ENCODE measurements around the gene RNF32. TPM values are rescaled to one million over a fixed set of nuclear protein-coding genes. Genes with fewer than 3 reads are reported as not detected.

RNF32 gene
- 3.9 TPM for polyA plus RNA-seq

DNA sequence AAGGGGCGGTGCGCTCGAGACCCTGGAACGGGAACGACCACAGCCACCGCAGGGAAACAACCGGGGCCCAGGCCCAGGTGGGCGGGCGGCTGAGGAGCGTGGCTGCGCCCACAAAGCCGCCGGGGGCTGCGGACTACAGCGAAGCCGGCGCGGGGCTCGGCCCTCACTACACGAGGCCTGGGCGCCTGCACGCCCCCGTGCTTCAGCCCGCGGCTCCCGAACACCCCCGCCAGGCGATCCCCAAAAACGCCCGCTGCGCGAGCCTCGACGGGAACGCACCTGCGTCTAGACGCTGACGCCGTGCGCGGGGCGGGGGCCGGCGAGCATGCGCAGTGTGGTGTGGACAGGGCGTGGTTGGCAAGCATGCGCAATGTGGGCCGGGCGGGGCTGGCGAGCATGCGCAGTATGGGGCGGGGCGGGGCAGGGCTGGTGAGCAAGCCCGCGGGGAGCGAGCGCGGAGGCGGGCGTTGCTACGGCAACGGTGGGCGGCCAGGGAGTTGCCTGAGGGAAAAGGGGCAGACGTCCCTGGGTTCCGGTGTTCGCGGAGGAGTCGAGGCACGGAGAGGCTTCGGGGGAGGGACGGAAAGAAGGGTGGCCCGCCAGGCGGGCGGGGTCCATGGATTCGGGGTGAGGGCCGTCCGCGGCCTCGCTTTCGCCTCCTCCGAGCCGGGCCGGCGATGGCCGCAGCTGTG, at the start of gene RNF32:
TSS of gene RNF32 (plus strand) at position 518 of the 692 bp plus-strand sequence. CDS start 3,104 bp downstream, outside the sequence.
- Mint-ChIP-seq H3K36me3 (peaks cover 3% of the 10 kb centered on the region), H3K4me3 (peak within 1 kb of the TSS; percentile 84 to 97 (median 95)), H3K27ac (peak within 1 kb of the TSS; percentile 97 to 98 (median 98)), H3K9me3 (peaks cover 2 to 8% (median 4%) of the 10 kb centered on the region in 3 donors), H3K27me3 (no peaks in the 10 kb centered on the region), H3K4me1 (peaks cover 12 to 18% (median 15%) of the 10 kb centered on the region in 3 donors)

DNA sequence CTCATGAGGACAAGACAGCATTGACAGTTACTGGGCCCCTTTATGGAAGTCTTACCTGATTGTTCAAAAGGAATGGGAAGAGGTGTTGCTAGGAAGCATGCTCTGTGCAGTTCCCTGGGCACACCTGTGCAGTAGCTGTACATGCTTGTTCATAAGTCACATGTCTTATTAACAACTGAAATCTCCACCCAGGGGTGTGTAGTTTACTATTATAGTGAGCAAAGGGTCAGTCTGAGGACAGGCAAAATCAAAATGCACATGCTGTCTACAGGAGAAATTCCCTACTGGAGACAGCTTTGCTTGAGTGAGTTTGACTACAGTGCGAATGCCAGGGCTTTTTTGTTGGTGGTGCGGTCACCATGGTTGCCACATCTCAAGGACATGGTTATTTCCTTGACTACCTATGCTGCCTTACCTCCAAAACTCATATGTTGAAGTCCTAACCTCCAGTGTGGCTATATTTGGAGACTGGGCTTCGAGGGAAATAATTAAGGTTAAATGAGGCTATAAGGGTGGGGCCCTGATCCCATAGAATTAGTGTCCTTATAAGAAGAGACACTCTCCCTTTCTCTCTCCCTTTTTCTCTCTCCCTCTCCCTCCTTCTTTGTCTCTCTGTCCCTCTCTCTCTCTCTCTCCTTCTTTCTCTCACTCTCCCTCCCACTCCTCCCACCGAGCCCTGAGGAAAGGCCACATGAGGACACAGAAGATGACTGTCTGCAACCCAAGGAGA, 48.3 kb upstream of the RNF32 start:
- H3K9me3 Mint-ChIP-seq, result peaks cover 8 to 15% (median 15%) of the 10 kb centered on the region in 3 donors
- no peak overlapping the region for H3K4me3 Mint-ChIP-seq
- no peaks in the 10 kb centered on the region for H3K4me1 Mint-ChIP-seq
- H3K27ac Mint-ChIP-seq, result no peak overlapping the region
- peaks cover 8% of the 10 kb centered on the region for H3K36me3 Mint-ChIP-seq
- no peaks in the 10 kb centered on the region for H3K27me3 Mint-ChIP-seq

DNA sequence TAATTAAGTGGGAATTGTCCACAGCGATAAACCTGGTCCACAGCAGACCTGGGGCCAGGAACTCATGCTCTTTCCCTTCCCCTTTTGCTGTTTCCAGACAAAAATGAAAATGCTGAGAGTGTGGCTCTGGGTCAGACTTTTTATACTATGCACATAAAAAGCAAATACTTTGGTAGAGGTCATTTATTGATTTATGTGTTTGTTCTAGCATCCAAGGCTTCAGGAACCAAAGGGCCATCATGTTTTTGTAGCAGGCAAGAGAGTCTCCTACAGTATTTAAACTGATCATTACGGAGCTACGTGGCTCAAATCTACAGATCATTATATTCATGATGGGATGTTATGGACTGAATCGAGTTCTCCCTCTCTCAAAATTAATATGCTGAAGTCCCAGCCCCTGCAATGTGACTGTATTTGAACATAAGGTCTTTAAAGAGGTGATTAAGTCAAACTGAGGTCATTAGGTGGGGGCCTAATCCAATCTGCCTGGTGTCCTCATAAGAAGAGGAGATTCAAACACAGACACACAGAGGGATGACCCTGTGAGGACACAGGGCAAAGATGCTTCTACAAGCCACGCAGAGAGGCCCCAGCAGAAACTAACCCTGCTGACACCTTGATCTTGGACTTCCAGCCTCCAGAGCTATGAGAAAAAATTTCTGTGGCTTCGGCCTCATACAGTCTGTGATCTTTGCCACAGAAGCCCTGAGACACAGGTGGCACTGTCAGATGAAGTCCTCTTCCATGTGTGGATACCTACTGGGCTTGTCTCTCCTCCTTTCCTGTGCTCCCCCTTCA, 46.1 kb upstream of the RNF32 start:
- H3K9me3 Mint-ChIP-seq, result peaks cover 10 to 21% (median 15%) of the 10 kb centered on the region in 3 donors
- peaks cover 8% of the 10 kb centered on the region for H3K36me3 Mint-ChIP-seq
- H3K27ac Mint-ChIP-seq, result no peak overlapping the region
- H3K4me1 Mint-ChIP-seq, result no peaks in the 10 kb centered on the region
- H3K4me3 Mint-ChIP-seq, result no peak overlapping the region
- H3K27me3 Mint-ChIP-seq, result no peaks in the 10 kb centered on the region

DNA sequence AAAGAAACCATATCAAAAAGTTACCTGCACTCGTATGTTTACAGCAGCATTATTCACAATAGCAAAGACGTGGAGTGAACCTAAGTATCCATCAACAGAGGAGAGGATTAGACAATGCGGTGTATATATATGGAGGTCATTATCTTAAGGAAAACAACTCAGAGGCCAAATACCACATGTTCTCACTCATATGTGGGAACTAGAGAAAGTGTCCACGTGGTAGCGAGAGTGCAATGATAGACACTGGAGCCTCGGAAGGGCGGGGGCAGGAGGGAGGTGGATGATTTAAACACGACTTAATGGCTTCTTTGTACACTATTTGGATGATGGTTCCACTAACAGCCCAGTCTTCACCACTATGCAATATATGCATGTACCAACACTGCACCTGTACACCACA, 40.1 kb upstream of the RNF32 start:
- Mint-ChIP-seq H3K9me3 (peaks cover 2 to 6% (median 3%) of the 10 kb centered on the region in 3 donors), H3K4me1 (peaks cover 0 to 4% (median 0%) of the 10 kb centered on the region in 3 donors), H3K4me3 (no peak overlapping the region), H3K27me3 (peaks cover 4% of the 10 kb centered on the region), H3K27ac (no peak overlapping the region), H3K36me3 (peaks cover 5% of the 10 kb centered on the region)

DNA sequence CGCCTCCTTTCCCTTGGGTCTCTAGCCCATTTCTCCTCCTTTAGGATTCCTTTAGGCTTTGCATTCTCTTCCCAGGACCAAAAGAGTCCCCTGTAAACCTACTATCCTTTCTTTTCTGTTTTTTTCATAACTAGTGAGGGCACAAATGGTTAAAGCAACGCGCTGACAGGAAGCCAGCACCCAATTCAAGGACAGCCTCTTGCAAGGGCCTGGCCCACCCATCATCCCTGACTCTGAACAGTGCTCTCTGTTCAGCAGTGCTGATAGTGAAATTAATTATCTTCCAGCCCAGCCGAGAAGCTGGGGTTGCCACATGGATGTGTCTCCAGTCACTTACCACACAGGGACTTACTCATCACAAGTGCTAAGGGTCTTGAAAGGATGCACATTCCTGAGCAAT, 38.3 kb upstream of the RNF32 start:
- Mint-ChIP-seq H3K9me3 (peaks cover 2 to 6% (median 3%) of the 10 kb centered on the region in 3 donors), H3K4me1 (peaks cover 0 to 4% (median 0%) of the 10 kb centered on the region in 3 donors), H3K27me3 (peaks cover 7% of the 10 kb centered on the region), H3K36me3 (peaks cover 5% of the 10 kb centered on the region), H3K27ac (no peak overlapping the region), H3K4me3 (no peak overlapping the region)

DNA sequence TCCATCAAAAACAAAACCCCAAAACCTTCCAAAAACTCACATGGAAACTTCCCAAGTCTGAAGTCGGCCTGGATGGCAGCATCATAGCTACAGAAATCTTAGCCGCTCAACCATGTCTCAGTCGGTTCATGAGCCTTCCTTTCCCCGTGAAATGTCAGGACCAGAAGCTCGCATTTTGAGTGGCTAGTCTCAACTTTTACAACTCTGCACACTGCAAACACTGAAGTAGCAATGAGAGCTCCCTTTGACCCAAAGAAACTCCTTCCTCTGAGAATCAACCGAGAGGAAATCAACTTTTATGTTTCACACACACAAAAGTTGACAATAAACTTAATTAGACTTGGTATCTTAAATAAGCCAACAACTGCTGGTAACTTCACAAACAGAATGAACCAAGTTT, 37.6 kb upstream of the RNF32 start:
- Mint-ChIP-seq H3K4me1 (peaks cover 0 to 4% (median 0%) of the 10 kb centered on the region in 3 donors), H3K36me3 (peaks cover 5% of the 10 kb centered on the region), H3K4me3 (no peak overlapping the region), H3K27me3 (peaks cover 7% of the 10 kb centered on the region), H3K9me3 (peaks cover 2 to 3% (median 3%) of the 10 kb centered on the region in 3 donors), H3K27ac (no peak overlapping the region)

DNA sequence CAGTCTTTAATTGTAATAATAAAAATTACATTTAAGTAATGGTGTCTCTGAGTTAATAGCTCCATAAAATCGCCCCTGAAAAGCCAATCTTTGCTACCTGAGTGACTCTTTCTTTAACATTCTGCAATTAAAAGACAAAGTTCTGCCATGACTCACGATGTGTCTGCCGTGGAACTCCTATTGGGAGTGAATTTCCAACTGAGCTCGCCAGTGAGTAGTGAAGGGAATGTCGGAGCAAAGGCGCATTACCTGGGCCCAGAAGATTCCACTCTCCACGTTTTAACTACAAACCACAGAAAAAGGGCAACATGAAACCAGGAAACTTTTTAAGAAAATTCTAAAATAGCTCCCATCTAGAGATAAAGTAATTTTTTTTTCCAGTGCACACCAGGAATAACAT, 36.9 kb upstream of the RNF32 start:
- Mint-ChIP-seq H3K27ac (no peak overlapping the region), H3K4me3 (no peak overlapping the region), H3K27me3 (peaks cover 9% of the 10 kb centered on the region), H3K4me1 (peaks cover 0 to 5% (median under 1%) of the 10 kb centered on the region in 3 donors), H3K36me3 (peaks cover 5% of the 10 kb centered on the region), H3K9me3 (peaks cover 0 to 3% (median 2%) of the 10 kb centered on the region in 3 donors)

DNA sequence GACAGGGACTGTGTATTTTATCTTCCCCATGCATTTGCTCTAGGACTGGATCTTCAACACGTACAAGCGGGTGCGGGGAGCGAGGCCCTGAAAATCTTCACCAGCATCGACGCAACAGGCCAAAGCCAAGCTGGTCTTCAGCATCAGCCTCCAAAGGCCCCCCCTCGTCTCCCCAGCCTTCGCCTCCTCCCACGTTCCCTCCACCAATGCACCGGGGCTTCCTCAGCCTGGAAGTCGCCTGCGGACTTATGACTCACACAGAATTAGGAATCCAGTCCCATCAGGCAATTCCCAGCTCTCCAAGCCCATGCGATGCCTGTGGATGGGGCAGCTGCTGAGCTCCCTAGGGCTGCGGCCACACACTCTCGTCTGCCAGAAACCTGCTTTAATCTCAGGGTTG, 36.3 kb upstream of the RNF32 start:
- H3K9me3 Mint-ChIP-seq, result peaks cover 0 to 2% (median 0%) of the 10 kb centered on the region in 3 donors
- peaks cover 5% of the 10 kb centered on the region for H3K36me3 Mint-ChIP-seq
- H3K27me3 Mint-ChIP-seq, result peaks cover 12% of the 10 kb centered on the region
- H3K4me3 Mint-ChIP-seq, result no peak overlapping the region
- no peak overlapping the region for H3K27ac Mint-ChIP-seq
- peaks cover 0 to 8% (median 2%) of the 10 kb centered on the region in 3 donors for H3K4me1 Mint-ChIP-seq

DNA sequence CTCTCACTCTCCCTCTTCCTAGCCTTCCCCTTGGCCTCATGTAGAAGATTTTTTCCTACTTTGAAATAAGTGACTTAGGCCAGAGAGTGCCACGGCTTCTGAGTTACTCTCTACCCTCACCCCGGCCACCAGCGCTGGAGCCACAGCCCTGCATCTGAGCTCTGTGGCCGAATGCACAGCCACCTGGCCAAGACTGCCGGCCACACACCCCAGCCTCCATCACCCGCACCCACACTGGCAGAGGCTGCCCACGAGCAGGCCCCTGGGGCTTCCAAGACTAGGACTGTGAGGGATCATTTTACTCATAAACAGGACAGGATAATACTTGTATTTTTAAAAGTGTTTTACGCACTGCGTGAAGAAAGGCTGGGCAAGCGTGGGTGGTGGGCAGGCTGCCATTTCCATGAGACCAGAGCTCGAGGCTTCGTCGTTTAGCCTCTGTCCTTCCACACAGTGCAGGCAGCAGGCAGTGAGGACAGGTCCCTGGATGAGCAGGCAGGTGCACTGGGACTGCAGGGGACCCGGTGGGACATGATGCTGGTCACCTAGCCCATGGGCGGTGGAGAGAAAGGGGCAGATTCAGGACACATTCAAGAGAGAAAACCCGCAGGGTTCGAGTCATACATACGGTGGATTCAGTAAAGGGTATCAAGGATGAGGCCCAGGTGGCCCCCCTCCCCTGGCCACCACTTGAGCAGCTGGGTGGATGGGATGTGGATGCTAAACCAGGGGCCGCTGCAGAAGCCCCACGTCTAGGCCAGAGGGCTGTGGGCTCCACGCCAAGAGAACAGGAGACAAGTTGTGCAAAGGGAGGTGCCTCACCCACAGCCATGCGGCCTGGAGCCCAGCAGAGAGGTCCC, 35.5 kb upstream of the RNF32 start:
- Mint-ChIP-seq H3K4me1 (peaks cover 0 to 8% (median 2%) of the 10 kb centered on the region in 3 donors), H3K27me3 (peaks cover 12% of the 10 kb centered on the region), H3K36me3 (peaks cover 5% of the 10 kb centered on the region), H3K27ac (no peak overlapping the region), H3K4me3 (peak overlapping the region in 1 of 4 donors; percentile 39), H3K9me3 (peaks cover 0 to 3% (median 0%) of the 10 kb centered on the region in 3 donors)

DNA sequence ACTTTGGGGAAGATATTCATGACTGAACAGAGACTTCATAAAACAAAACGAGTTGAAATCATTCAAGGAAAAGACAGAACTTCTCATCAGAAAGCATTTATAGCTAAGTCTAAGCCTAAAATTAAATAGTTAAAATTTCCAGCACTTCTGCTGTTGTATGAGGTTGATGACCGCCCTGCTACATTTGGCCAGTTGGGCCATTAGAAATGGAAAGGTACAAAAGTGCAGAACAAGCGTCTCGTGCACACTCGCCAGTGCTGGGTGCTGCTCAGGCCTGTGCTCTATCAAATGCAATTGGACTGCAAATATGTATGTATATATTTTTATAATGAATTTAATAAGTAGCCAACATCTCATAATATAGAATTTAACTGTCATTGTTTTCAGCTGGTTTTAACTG, 34.4 kb upstream of the RNF32 start:
- Mint-ChIP-seq H3K4me3 (no peak overlapping the region), H3K36me3 (peaks cover 5% of the 10 kb centered on the region), H3K27me3 (peaks cover 12% of the 10 kb centered on the region)

DNA sequence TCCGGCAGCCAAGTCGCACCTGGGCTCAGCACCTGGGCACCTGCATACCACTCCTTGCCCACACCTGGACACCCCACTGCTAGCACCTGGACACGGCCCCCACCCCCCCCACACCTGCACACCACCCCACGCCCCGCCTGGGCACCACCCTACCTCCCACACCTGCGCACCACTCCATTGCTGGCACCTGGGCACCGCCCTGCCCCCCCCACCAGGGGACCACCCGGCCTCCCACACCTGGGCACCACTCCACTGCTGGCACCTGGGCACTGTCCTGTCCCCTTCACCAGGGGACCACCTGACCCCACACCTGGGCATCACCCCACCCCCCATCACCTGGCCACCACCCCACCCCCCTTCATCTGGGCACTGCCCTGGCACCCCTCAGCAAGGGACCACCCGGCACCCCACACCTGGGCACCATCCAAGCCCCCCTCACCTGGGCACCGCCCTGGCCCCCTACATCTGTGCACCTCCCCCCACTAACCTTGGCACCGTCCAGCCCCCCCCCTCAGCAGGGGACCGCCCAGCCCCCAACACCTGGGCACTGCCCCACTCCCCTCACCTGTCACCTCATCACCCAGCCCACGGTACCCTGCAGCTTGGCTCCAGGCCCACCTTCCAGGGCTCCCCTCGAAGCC, 33.8 kb upstream of the RNF32 start:
- no peak overlapping the region for H3K27ac Mint-ChIP-seq
- H3K27me3 Mint-ChIP-seq, result peaks cover 12% of the 10 kb centered on the region
- peak overlapping the region in 1 of 4 donors; percentile 58 for H3K4me3 Mint-ChIP-seq
- H3K9me3 Mint-ChIP-seq, result peaks cover 0 to 2% (median 0%) of the 10 kb centered on the region in 3 donors
- peaks cover 0 to 8% (median 2%) of the 10 kb centered on the region in 3 donors for H3K4me1 Mint-ChIP-seq
- peaks cover 4% of the 10 kb centered on the region for H3K36me3 Mint-ChIP-seq

More for the DNA sequence above, 34.4 kb upstream of the RNF32 start:
- peaks cover 0 to 8% (median 2%) of the 10 kb centered on the region in 3 donors for H3K4me1 Mint-ChIP-seq
- H3K9me3 Mint-ChIP-seq, result peaks cover 0 to 4% (median 0%) of the 10 kb centered on the region in 3 donors
- H3K27ac Mint-ChIP-seq, result no peak overlapping the region

DNA sequence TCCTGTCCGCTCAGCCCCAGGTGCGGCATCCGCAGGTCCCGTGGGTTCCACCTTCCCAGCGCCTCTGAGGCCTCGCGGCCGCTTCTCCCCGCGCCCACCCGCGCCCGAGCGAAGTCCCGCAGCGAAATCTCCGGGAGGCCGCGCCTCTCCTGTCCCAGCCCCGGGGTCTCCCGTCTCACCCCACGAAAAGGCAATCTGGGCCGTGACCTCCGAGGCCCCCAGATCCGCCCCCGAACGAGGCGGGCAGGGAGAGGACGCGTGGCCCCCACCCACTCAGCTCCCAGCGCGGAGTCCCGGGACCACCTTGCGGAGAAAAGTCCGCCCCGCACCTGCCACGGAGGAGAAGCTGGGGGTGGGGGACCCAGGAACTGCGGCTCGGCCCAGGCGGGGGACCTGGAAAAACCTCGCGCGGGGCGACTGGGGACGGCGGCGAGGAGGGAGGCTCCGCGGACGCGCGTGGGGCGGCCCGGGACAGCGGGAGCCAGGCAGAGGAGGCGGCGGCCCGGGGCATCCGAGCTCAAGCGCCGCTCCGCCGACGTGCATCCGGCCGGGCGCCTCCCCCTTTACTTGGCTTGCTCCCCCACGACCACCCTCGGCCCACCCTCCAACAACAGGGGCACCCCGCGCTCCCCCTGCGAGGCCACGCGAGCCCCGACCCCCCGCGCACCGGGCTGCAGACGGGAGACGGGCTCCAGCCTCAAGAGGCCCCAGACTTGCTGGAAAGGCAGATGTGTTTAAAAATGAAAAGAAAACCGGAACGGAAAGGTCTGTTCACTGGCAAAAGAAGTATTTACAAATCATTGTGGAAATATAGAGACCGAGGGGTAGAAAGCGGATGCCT, 33.0 kb upstream of the RNF32 start:
- H3K27me3 Mint-ChIP-seq, result peaks cover 12% of the 10 kb centered on the region
- H3K27ac Mint-ChIP-seq, result peak overlapping the region in 1 of 3 donors; percentile 73
- peaks cover 3% of the 10 kb centered on the region for H3K36me3 Mint-ChIP-seq
- peaks cover 0 to 7% (median 2%) of the 10 kb centered on the region in 3 donors for H3K4me1 Mint-ChIP-seq
- peaks cover 0 to 2% (median 0%) of the 10 kb centered on the region in 3 donors for H3K9me3 Mint-ChIP-seq
- peak overlapping the region in 2 of 4 donors; percentile 58 to 83 for H3K4me3 Mint-ChIP-seq

DNA sequence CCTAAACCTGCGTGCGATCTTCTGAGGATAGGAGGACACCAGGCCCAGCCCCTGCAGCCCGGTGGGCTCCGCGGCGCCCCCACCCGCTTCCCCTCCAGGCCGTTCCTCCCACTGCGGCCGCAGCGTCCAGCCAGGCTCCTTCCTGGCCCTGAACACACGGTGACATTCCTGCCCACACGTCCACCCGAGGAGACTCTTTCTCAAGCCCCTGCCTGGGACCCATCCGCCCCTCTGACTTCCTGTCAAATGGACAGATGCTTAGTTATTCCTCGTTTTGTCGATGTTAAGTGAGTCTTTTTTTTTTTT, 32.4 kb upstream of the RNF32 start:
- Mint-ChIP-seq H3K27ac (peak overlapping the region in 1 of 3 donors; percentile 73), H3K4me1 (peaks cover 0 to 7% (median 7%) of the 10 kb centered on the region in 3 donors), H3K27me3 (peaks cover 12% of the 10 kb centered on the region), H3K9me3 (peaks cover 0 to 2% (median 0%) of the 10 kb centered on the region in 3 donors), H3K4me3 (peak overlapping the region in 1 of 4 donors; percentile 83), H3K36me3 (no peaks in the 10 kb centered on the region)
